Subcutaneous abdominal adipose tissue (tissue), 5 donors: ENCODE results near the gene OTUD7B.

Source experiments
- H3K27ac ChIP-seq: one replicate; pipeline ENCODE4 v1.7.0; 2013; ENCODE audit warnings: low read depth, mild to moderate bottlenecking, inconsistent platforms, low read length, moderate library complexity
- H3K27me3 ChIP-seq, 5 donors: one replicate each; pipeline ENCODE4 v1.7.0; 2013; ENCODE audit warnings: low read length in 5 of 5, inconsistent platforms in 1 of 5; ENCODE audit not compliant: control insufficient read depth in 5 of 5, insufficient read depth in 4 of 5
- H3K36me3 ChIP-seq, 5 donors: one replicate each; pipeline ENCODE4 v1.7.0; 2013; ENCODE audit warnings: low read length in 5 of 5; ENCODE audit not compliant: control insufficient read depth in 5 of 5, insufficient read depth in 5 of 5
- H3K4me1 ChIP-seq, 5 donors: one replicate each; pipeline ENCODE4 v1.7.0; 2013; ENCODE audit warnings: low read length in 5 of 5, mild to moderate bottlenecking in 3 of 5, moderate library complexity in 1 of 5; ENCODE audit not compliant: control insufficient read depth in 5 of 5, insufficient read depth in 5 of 5
- H3K4me3 ChIP-seq, 5 donors: one replicate each; pipeline ENCODE4 v1.7.0; 2013; ENCODE audit warnings: low read length in 5 of 5, low read depth in 1 of 5
- H3K9ac ChIP-seq, 5 donors: one replicate each; pipeline ENCODE4 v1.7.0; 2013; ENCODE audit warnings: low read length in 5 of 5, mild to moderate bottlenecking in 4 of 5, moderate library complexity in 3 of 5
- H3K9me3 ChIP-seq, 5 donors: one replicate each; pipeline ENCODE4 v1.7.0; 2013; ENCODE audit warnings: low read length in 5 of 5; ENCODE audit not compliant: control insufficient read depth in 5 of 5
- donor health status: healthy.
- donor health status: healthy.
- donor health status: healthy.
- donor health status: healthy.
- donor health status: healthy.

The OTUD7B gene

GRCh38 chr1:150006881-150007421 is 3.6 kb downstream of the OTUD7B start:
- Histone ChIP-seq H3K4me3 (no peak overlapping the region), H3K9ac (no peak overlapping the region), H3K4me1 (peaks cover 0 to 53% (median 42%) of the 10 kb centered on the region in 5 donors), H3K9me3 (no peaks in the 10 kb centered on the region), H3K36me3 (peaks cover 0 to 13% (median 2%) of the 10 kb centered on the region in 5 donors), H3K27ac (peak overlapping the region; percentile 100), H3K27me3 (no peaks in the 10 kb centered on the region)

- H3K4me3 ChIP-seq, result no peak overlapping the region
- no peaks in the 10 kb centered on the region for H3K27me3 ChIP-seq
- H3K9me3 ChIP-seq, result no peaks in the 10 kb centered on the region
- peak overlapping the region in 1 of 5 donors; percentile 10 for H3K9ac ChIP-seq
- H3K27ac ChIP-seq, result peak overlapping the region; percentile 32
- H3K36me3 ChIP-seq, result peaks cover 0 to 13% (median 2%) of the 10 kb centered on the region in 5 donors
- H3K4me1 ChIP-seq, result peaks cover 0 to 52% (median 45%) of the 10 kb centered on the region in 5 donors
These were observed 4.9 kb downstream of the OTUD7B start for GRCh38 chr1:150005606-150006005.

GRCh38 chr1:150003801-150004200 is 6.7 kb downstream of the OTUD7B start:
- H3K4me1 ChIP-seq, result peaks cover 0 to 57% (median 39%) of the 10 kb centered on the region in 5 donors
- H3K36me3 ChIP-seq, result peaks cover 0 to 13% (median 5%) of the 10 kb centered on the region in 5 donors
- peak overlapping the region; percentile 76 for H3K27ac ChIP-seq
- H3K9me3 ChIP-seq, result no peaks in the 10 kb centered on the region
- H3K27me3 ChIP-seq, result no peaks in the 10 kb centered on the region
- no peak overlapping the region for H3K4me3 ChIP-seq
- no peak overlapping the region for H3K9ac ChIP-seq

- Histone ChIP-seq H3K27me3 (no peaks in the 10 kb centered on the region), H3K36me3 (peaks cover 0 to 13% (median 5%) of the 10 kb centered on the region in 5 donors), H3K9me3 (no peaks in the 10 kb centered on the region), H3K9ac (peak overlapping the region in 1 of 5 donors; percentile 43), H3K4me1 (peaks cover 0 to 52% (median 37%) of the 10 kb centered on the region in 5 donors), H3K27ac (peak overlapping the region; percentile 67), H3K4me3 (no peak overlapping the region)
These were observed 8.3 kb downstream of the OTUD7B start for GRCh38 chr1:150002217-150002616.

- no peaks in the 10 kb centered on the region for H3K9me3 ChIP-seq
- no peaks in the 10 kb centered on the region for H3K27me3 ChIP-seq
- H3K4me3 ChIP-seq, result no peak overlapping the region
- peak overlapping the region; percentile 74 for H3K27ac ChIP-seq
- peaks cover 0 to 52% (median 36%) of the 10 kb centered on the region in 5 donors for H3K4me1 ChIP-seq
- H3K9ac ChIP-seq, result peak overlapping the region in 3 of 5 donors; percentile 23 to 64 (median 26)
- H3K36me3 ChIP-seq, result peaks cover 0 to 13% (median 4%) of the 10 kb centered on the region in 5 donors
These were observed 9.1 kb downstream of the OTUD7B start for GRCh38 chr1:150001415-150001814.

- Histone ChIP-seq H3K9ac (peak overlapping the region in 1 of 5 donors; percentile 49), H3K4me1 (peaks cover 0 to 50% (median 36%) of the 10 kb centered on the region in 5 donors), H3K27me3 (no peaks in the 10 kb centered on the region), H3K4me3 (no peak overlapping the region), H3K36me3 (peaks cover 0 to 4% (median 3%) of the 10 kb centered on the region in 5 donors), H3K27ac (peak overlapping the region; percentile 55), H3K9me3 (no peaks in the 10 kb centered on the region)
These were observed 12.8 kb downstream of the OTUD7B start for GRCh38 chr1:149997585-149998262.

- Histone ChIP-seq H3K27me3 (no peaks in the 10 kb centered on the region), H3K9me3 (no peaks in the 10 kb centered on the region), H3K27ac (no peak overlapping the region), H3K36me3 (peaks cover 0 to 4% (median 0%) of the 10 kb centered on the region in 5 donors), H3K4me3 (no peak overlapping the region), H3K4me1 (peaks cover 0 to 40% (median 31%) of the 10 kb centered on the region in 5 donors), H3K9ac (no peak overlapping the region)
These were observed 14.6 kb downstream of the OTUD7B start for GRCh38 chr1:149995927-149996326.

- H3K4me3 ChIP-seq, result no peak overlapping the region
- H3K9ac ChIP-seq, result no peak overlapping the region
- no peaks in the 10 kb centered on the region for H3K27me3 ChIP-seq
- H3K27ac ChIP-seq, result no peak overlapping the region
- no peaks in the 10 kb centered on the region for H3K36me3 ChIP-seq
- peaks cover 0 to 34% (median 26%) of the 10 kb centered on the region in 5 donors for H3K4me1 ChIP-seq
- no peaks in the 10 kb centered on the region for H3K9me3 ChIP-seq
These were observed 16.8 kb downstream of the OTUD7B start for GRCh38 chr1:149993764-149994163.

GRCh38 chr1:149993181-149993580 is 17.3 kb downstream of the OTUD7B start:
- no peaks in the 10 kb centered on the region for H3K36me3 ChIP-seq
- H3K27me3 ChIP-seq, result no peaks in the 10 kb centered on the region
- H3K4me3 ChIP-seq, result no peak overlapping the region
- H3K27ac ChIP-seq, result no peak overlapping the region
- H3K9ac ChIP-seq, result no peak overlapping the region
- H3K4me1 ChIP-seq, result peaks cover 0 to 39% (median 24%) of the 10 kb centered on the region in 5 donors
- H3K9me3 ChIP-seq, result no peaks in the 10 kb centered on the region

GRCh38 chr1:149987297-149987595 is 23.3 kb downstream of the OTUD7B start:
- no peaks in the 10 kb centered on the region for H3K9me3 ChIP-seq

More at GRCh38 chr1:149987297-149987595, 23.3 kb downstream of the OTUD7B start:
- H3K27me3 ChIP-seq, result no peaks in the 10 kb centered on the region
- H3K4me1 ChIP-seq, result peaks cover 0 to 29% (median 19%) of the 10 kb centered on the region in 5 donors
- peak overlapping the region in 3 of 5 donors; percentile 53 to 72 (median 54) for H3K9ac ChIP-seq
- no peak overlapping the region for H3K4me3 ChIP-seq
- no peaks in the 10 kb centered on the region for H3K36me3 ChIP-seq
- peak overlapping the region; percentile 92 for H3K27ac ChIP-seq
